ENCODE data around the gene IFNGR1.
"Not testable (repeated sequence)": the region's sequence is repeated elsewhere in the genome, so short reads cannot be mapped to it uniquely, and the experiment has no call there.

The IFNGR1 gene

GRCh38 chr6:137219664-137220252, 573 bp upstream of the IFNGR1 start:
- TF ChIP-seq, protein P1, sequence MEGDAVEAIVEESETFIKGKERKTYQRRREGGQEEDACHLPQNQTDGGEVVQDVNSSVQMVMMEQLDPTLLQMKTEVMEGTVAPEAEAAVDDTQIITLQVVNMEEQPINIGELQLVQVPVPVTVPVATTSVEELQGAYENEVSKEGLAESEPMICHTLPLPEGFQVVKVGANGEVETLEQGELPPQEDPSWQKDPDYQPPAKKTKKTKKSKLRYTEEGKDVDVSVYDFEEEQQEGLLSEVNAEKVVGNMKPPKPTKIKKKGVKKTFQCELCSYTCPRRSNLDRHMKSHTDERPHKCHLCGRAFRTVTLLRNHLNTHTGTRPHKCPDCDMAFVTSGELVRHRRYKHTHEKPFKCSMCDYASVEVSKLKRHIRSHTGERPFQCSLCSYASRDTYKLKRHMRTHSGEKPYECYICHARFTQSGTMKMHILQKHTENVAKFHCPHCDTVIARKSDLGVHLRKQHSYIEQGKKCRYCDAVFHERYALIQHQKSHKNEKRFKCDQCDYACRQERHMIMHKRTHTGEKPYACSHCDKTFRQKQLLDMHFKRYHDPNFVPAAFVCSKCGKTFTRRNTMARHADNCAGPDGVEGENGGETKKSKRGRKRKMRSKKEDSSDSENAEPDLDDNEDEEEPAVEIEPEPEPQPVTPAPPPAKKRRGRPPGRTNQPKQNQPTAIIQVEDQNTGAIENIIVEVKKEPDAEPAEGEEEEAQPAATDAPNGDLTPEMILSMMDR (IDR thresholded peaks at IDR 0.05; ENCODE audit: low read depth, low read length): no peak
- H3K36me3 ChIP-seq: peaks cover 4% of the 10 kb centered on the region; the same call in 1 of the 2 replicates
- H3K27me3 ChIP-seq (ENCODE audit: insufficient read depth, low read depth, severe bottlenecking): no peaks in the 10 kb centered on the region
- no peak for DNase-seq
- peak overlapping the region; percentile 97 for H3K4me3 ChIP-seq (ENCODE audit: low read depth, low read length)
- peak overlapping the region; percentile 90 for H3K27ac ChIP-seq
- no peaks in the 10 kb centered on the region for H3K9me3 ChIP-seq (ENCODE audit: severe bottlenecking)

DNA sequence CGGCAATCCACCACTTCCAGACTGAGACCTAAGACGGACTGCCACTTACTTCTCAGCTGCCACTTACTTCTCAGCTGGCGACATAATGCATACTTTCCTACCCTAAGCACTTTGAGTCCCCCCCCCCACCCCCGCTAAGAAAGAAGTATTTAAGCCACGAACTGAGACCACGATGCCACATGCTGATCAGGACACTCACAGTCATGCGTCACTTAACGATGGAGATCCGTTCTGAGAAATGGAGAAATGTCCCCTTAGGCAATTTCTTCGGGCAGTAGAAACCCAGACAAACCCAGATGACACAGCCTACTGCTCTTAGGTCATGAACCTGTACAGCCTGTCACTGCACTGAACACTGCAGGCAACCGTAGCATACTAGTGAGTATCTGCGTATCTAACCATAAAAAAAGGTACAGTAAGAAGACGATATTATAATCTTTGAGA, 690 bp downstream of the IFNGR1 start:
- H3K4me3 ChIP-seq (ENCODE audit: low read depth, low read length): peak overlapping the region; percentile 97
- H3K9me3 ChIP-seq (ENCODE audit: severe bottlenecking): no peaks in the 10 kb centered on the region
- TF ChIP-seq, protein P1 (IDR thresholded peaks at IDR 0.05; ENCODE audit: low read depth, low read length): no peak
- peak overlapping the region; percentile 90 for H3K27ac ChIP-seq
- H3K27me3 ChIP-seq (ENCODE audit: insufficient read depth, low read depth, severe bottlenecking): no peaks in the 10 kb centered on the region
- peak; percentile 10 for DNase-seq
- peaks cover 4% of the 10 kb centered on the region; the same call in 1 of the 2 replicates for H3K36me3 ChIP-seq

- H3K27me3 ChIP-seq (ENCODE audit: insufficient read depth, low read depth, severe bottlenecking): no peaks in the 10 kb centered on the region
- DNase-seq: no peak
- TF ChIP-seq, protein P1 (IDR thresholded peaks at IDR 0.05; ENCODE audit: low read depth, low read length): no peak
- peak overlapping the region; percentile 97 for H3K4me3 ChIP-seq (ENCODE audit: low read depth, low read length)
- no peak overlapping the region for H3K27ac ChIP-seq
- H3K36me3 ChIP-seq: peaks cover 4% of the 10 kb centered on the region; the same call in 1 of the 2 replicates
- H3K9me3 ChIP-seq (ENCODE audit: severe bottlenecking): no peaks in the 10 kb centered on the region
Measured at GRCh38 chr6:137217801-137218472, 1.2 kb downstream of the IFNGR1 start.

DNA sequence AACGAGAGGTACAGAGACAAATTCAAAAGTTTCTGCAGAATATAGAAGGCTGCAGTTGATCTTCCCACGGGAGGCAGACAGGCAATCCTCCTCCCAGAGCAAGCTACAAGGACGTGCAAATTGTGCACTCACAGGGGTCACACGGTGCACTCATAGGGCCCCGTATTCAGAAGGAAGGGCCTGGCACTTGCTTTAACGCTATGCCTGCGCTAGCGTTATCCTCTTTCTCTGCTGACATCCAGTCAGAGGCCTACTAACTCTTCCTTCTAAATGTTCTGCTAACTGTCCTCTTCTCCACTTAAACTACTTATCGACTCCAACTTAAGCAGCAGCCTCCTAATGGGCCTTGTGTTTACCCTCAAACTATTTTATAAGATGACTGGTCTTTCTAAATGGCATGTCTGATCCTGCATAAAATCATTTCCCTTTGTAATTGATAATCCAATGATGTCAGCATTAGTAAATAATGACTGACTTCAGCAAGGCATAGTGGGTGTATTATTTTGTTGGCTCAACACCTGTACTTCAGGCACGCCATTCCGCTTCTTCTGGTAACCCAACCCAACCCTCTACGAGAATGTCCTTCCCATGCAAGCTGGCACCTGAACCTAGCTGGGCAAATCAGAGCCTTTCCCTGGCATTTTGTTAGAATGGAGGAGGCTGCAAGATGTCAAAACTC, 2.2 kb downstream of the IFNGR1 start:
- no peak for DNase-seq
- TF ChIP-seq, protein P1 (IDR thresholded peaks at IDR 0.05; ENCODE audit: low read depth, low read length): no peak

GRCh38 chr6:137216106-137216505, 3.1 kb downstream of the IFNGR1 start:
- peaks cover 7% of the 10 kb centered on the region; the same call in 1 of the 2 replicates for H3K36me3 ChIP-seq
- TF ChIP-seq, protein P1 (IDR thresholded peaks at IDR 0.05; ENCODE audit: low read depth, low read length): no peak
- no peaks in the 10 kb centered on the region for H3K9me3 ChIP-seq (ENCODE audit: severe bottlenecking)
- DNase-seq: no peak
- H3K27me3 ChIP-seq (ENCODE audit: insufficient read depth, low read depth, severe bottlenecking): no peaks in the 10 kb centered on the region
- no peak overlapping the region for H3K27ac ChIP-seq
- H3K4me3 ChIP-seq (ENCODE audit: low read depth, low read length): no peak overlapping the region

More for the DNA sequence above, 2.2 kb downstream of the IFNGR1 start:
- Histone ChIP-seq H3K4me3 (ENCODE audit: low read depth, low read length) (no peak overlapping the region), H3K27me3 (ENCODE audit: insufficient read depth, low read depth, severe bottlenecking) (no peaks in the 10 kb centered on the region), H3K9me3 (ENCODE audit: severe bottlenecking) (no peaks in the 10 kb centered on the region), H3K27ac (no peak overlapping the region), H3K36me3 (peaks cover 7% of the 10 kb centered on the region; the same call in 1 of the 2 replicates)

- not testable (repeated sequence) for H3K9me3 ChIP-seq (ENCODE audit: severe bottlenecking); H3K27me3 ChIP-seq (ENCODE audit: insufficient read depth, low read depth, severe bottlenecking); H3K4me3 ChIP-seq (ENCODE audit: low read depth, low read length); H3K27ac ChIP-seq; H3K36me3 ChIP-seq; DNase-seq
Measured at GRCh38 chr6:137215630-137216029, 3.6 kb downstream of the IFNGR1 start.
